GM12891 (cell line): Measurements from ENCODE around the gene CAPN2.

ENCODE experiments used
- DNase-seq: peaks from one replicate; pipeline ENCODE4 v3.0.0; 2011; ENCODE audit warnings: low spot score; ENCODE audit not compliant: insufficient read length
- FAIRE-seq: peaks from 2 replicates; lab custom pipeline; 2011; peaks lifted over from hg19 to GRCh38; lab: Jason Lieb, UNC
- PAX5 ChIP-seq: IDR thresholded peaks from 2 replicates; pipeline ENCODE4 v1.6.1; 2011; ENCODE audit warnings: low read length, moderate library complexity, mild to moderate bottlenecking; ENCODE audit not compliant: insufficient read depth, severe bottlenecking
- POLR2A ChIP-seq: IDR thresholded peaks from 2 replicates; pipeline ENCODE4 v1.6.1; 2011; ENCODE audit warnings: low read depth, low read length, control low read depth
- POLR2AphosphoS5 ChIP-seq: IDR thresholded peaks from 2 replicates; pipeline ENCODE4 v1.6.1; 2011; ENCODE audit warnings: low read depth, low read length, control low read depth
- POU2F2 ChIP-seq: IDR thresholded peaks from 2 replicates; pipeline ENCODE4 v1.6.1; 2011; ENCODE audit warnings: low read depth, mild to moderate bottlenecking, control low read depth, low read length, moderate library complexity
- SPI1 ChIP-seq: IDR thresholded peaks from 2 replicates; pipeline ENCODE4 v1.6.1; 2011; ENCODE audit warnings: low read depth, low read length, control low read depth
- TAF1 ChIP-seq: IDR thresholded peaks from 2 replicates; pipeline ENCODE4 v1.6.1; 2011; ENCODE audit warnings: low read depth, low read length, control low read depth

Gene CAPN2

DNA sequence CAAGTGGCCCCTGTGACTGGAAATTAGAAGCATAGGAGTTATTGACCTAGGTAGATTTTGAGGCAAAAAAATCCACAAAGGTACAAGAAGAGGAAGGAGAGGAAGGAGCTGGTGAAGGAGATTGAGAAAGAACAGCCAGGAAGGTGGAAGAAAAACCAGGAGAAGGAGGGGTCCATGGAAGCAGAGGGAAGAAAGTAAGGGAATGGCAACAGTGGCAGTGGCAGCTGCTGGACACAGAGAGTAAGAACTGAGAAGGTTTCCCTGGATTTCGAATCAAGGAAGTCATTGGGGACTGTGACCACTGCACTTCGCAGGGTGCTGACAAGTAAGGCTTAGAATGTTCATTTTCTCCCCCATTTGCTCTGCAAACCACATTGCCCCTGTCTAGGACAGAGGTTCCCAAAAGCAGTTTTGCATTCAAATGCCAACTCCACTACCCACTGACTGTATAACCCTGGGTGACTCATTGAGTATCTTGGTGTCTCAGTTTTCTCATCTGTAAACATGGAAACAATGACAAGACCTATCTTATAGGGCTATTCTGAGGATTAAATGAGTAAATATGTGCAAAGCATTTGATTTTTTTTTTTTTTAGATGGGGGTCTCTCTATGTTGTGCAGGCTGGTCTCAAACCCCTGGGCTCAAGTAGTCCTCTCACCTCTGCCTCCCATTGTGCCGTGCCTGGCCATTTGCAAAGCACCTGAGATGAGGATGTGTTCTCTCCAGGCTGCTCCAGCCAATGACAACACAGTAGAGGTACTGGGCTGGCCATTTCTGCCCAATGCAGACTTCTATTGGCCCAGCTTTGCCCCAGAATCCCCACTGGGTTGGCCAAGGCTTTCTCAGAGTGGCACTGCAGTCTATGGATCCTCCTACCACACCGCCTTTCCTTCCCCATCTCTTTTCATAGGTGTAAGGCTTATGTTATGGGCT is 9.3 kb upstream of the CAPN2 start:
- no peak for TF ChIP-seq POLR2A
- no peak for TF ChIP-seq POLR2AphosphoS5
- TF ChIP-seq PAX5, result no peak
- TF ChIP-seq SPI1, result no peak
- TF ChIP-seq TAF1, result no peak
- TF ChIP-seq POU2F2, result no peak
- DNase-seq, result no peak
- FAIRE-seq, result no peak

DNA sequence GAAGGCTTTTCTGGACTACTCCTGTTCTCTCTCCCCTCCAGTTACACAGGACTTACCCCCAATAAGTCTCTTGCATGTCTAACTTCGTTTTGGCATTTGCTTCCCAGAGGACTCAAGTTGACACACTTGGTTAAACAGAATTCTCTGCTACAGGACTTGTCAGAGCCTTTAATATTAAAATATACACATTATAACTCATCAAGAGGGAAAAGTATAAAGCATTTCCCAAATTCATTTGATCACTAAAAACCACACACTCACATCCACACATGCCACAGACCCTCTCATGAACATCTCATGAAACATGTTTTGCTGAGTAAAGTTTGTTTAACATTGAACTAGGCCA is 8.7 kb upstream of the CAPN2 start:
- TF ChIP-seq POLR2A (no peak), POU2F2 (no peak), POLR2AphosphoS5 (no peak), SPI1 (no peak), TAF1 (no peak), PAX5 (no peak)
- no peak for FAIRE-seq
- no peak for DNase-seq

DNA sequence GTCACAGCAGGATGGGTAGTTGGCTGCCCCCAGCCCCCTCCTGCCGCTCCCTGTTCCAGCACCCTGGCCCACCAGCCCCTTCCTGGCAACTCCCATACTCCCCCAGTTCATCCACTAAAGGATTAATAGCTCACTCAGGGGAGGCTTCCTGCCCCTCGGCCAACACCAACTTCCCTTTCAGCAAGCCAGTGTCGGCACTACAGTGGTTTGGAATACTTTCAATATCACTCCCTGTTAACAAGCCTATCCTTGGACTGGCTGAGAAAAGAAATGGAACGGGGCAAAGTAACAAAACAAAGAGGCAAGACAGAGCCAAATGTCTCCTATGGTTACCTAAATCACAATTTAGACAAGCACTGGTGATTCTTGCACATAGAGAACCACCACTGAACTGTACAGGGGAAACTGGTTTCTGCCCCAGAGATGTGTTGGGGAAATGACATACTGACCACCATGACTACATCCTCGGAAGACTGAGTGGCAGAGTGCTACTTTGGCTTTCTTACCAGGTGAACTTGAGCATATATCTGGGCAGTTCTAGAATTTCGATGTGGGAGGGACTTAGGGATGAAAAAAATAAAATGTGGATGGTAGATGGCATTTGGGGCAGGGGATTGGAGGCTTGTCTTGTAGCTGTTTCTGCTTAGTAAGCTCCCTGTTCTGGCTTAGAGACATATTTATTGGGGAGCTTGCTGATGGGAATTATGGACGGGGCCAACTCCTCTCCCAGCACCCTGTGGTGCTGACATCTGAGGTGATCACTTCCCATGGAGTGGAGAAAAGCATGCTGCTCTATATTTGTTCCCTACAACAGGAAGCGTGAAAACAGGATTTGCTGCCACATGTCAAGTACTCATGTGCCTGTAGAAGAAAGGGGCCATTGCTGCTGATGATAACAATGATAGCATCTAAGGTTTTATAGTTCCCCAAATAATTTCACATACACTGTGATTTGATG is 7.1 kb upstream of the CAPN2 start:
- DNase-seq, result no peak
- no peak for TF ChIP-seq POU2F2
- no peak for TF ChIP-seq PAX5
- TF ChIP-seq POLR2A, result no peak
- TF ChIP-seq TAF1, result no peak
- TF ChIP-seq POLR2AphosphoS5, result no peak
- no peak for TF ChIP-seq SPI1
- FAIRE-seq, result no peak

- FAIRE-seq (no peak), DNase-seq (no peak)
- TF ChIP-seq PAX5, result no peak
- no peak for TF ChIP-seq SPI1
- no peak for TF ChIP-seq POLR2AphosphoS5
- TF ChIP-seq POU2F2, result no peak
- no peak for TF ChIP-seq TAF1
- TF ChIP-seq POLR2A, result no peak
Measured at GRCh38 chr1:223706077-223706973, 6.0 kb upstream of the CAPN2 start.

- FAIRE-seq (no peak), DNase-seq (no peak)
- TF ChIP-seq SPI1 (no peak), POU2F2 (no peak), POLR2AphosphoS5 (no peak), POLR2A (no peak), PAX5 (no peak), TAF1 (no peak)
Measured at GRCh38 chr1:223707256-223708000, 4.9 kb upstream of the CAPN2 start.

DNA sequence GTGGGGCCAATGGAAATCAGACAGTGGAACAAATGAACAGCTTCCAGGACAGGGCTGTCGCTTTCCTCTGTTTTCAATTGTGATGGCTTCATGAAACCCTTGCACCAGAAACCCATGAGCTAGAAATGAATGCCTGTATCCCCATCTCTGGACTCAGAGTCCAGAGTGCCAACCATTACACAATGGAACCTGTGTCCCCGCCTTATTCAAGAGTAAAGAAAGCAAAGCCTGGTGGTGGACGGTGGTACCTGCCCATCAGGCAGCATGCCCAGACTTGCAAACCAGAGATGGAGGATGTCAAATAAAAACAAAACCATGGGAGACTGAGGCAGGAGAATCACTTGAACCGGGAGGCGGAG is 4.4 kb upstream of the CAPN2 start:
- TF ChIP-seq TAF1 (no peak), POLR2A (no peak), POU2F2 (no peak), POLR2AphosphoS5 (no peak), PAX5 (no peak), SPI1 (no peak)
- no peak for DNase-seq
- no peak for FAIRE-seq

- TF ChIP-seq POLR2A (no peak), PAX5 (no peak), SPI1 (no peak), POU2F2 (no peak), TAF1 (no peak), POLR2AphosphoS5 (no peak)
- DNase-seq (no peak), FAIRE-seq (no peak)
Measured at GRCh38 chr1:223708651-223709268, 3.6 kb upstream of the CAPN2 start.

- TF ChIP-seq POU2F2 (no peak), POLR2AphosphoS5 (no peak), PAX5 (no peak), SPI1 (no peak), TAF1 (no peak), POLR2A (no peak)
- no peak for DNase-seq
- no peak for FAIRE-seq
Measured at GRCh38 chr1:223709598-223709997, 2.7 kb upstream of the CAPN2 start.

GRCh38 chr1:223710179-223711133 is 1.9 kb upstream of the CAPN2 start:
- no peak for FAIRE-seq
- no peak for DNase-seq
- no peak for TF ChIP-seq POU2F2
- TF ChIP-seq SPI1, result no peak
- TF ChIP-seq POLR2A, result no peak
- TF ChIP-seq TAF1, result no peak
